IMR-90 (cell line): ENCODE data around the gene BDKRB1.

Experiments used
- BHLHE40 ChIP-seq: fragments of 150-350 bp; IDR thresholded peaks from 2 replicates; pipeline ENCODE4 v1.6.1; 2016; ENCODE audit warnings: mild to moderate bottlenecking, low read depth, low read length
- CEBPB ChIP-seq: IDR thresholded peaks from 2 replicates; pipeline ENCODE4 v1.6.1; 2012; ENCODE audit warnings: low read depth, low read length, improper control_type of control experiment
- CHD1 ChIP-seq: IDR thresholded peaks from 2 replicates; pipeline ENCODE4 v1.6.1; 2012; ENCODE audit warnings: low read depth, low read length, improper control_type of control experiment
- CTCF ChIP-seq: conservative IDR thresholded peaks from 2 replicates; pipeline ENCODE4 v1.5.1; 2012; ENCODE audit warnings: mild to moderate bottlenecking, low read depth, low read length, improper control_type of control experiment
- ELK1 ChIP-seq: fragments of 150-350 bp; IDR thresholded peaks from 2 replicates; pipeline ENCODE4 v1.6.1; 2016; ENCODE audit warnings: low read depth, mild to moderate bottlenecking, low read length, moderate library complexity, borderline replicate concordance
- MAZ ChIP-seq: IDR thresholded peaks from 2 replicates; pipeline ENCODE4 v1.6.1; 2012; ENCODE audit warnings: low read depth, mild to moderate bottlenecking, low read length, improper control_type of control experiment, moderate library complexity, borderline replicate concordance
- MXI1 ChIP-seq: IDR thresholded peaks from 2 replicates; pipeline ENCODE4 v1.6.1; 2012; ENCODE audit warnings: low read depth, mild to moderate bottlenecking, low read length, moderate library complexity, borderline replicate concordance
- NFE2L2 ChIP-seq: fragments of 150-350 bp; IDR thresholded peaks from 2 replicates; pipeline ENCODE4 v1.6.1; 2016; ENCODE audit warnings: low read depth, mild to moderate bottlenecking, low read length
- POLR2A ChIP-seq: IDR thresholded peaks from 2 replicates; pipeline ENCODE4 v1.6.1; 2012; ENCODE audit warnings: mild to moderate bottlenecking, low read depth, low read length
- RAD21 ChIP-seq: IDR thresholded peaks from 2 replicates; pipeline ENCODE4 v1.6.1; 2012; ENCODE audit warnings: low read length, improper control_type of control experiment
- SMC3 ChIP-seq: fragments of 150-350 bp; IDR thresholded peaks from 2 replicates; pipeline ENCODE4 v1.6.1; 2016; ENCODE audit warnings: low read depth, mild to moderate bottlenecking, antibody characterized with exemption, low read length, moderate library complexity
- USF2 ChIP-seq: fragments of 150-350 bp; IDR thresholded peaks from 2 replicates; pipeline ENCODE4 v1.6.1; 2017; ENCODE audit warnings: mild to moderate bottlenecking, antibody characterized with exemption, low read length, low read depth

GRCh38 chr14:96279564-96279963, 23.6 kb downstream of the BDKRB1 start:
- no peak for TF ChIP-seq RAD21
- no peak for TF ChIP-seq POLR2A
- TF ChIP-seq CTCF = no peak
- TF ChIP-seq SMC3 = no peak
- TF ChIP-seq NFE2L2 = no peak
- no peak for TF ChIP-seq CEBPB
- TF ChIP-seq ELK1 = no peak
- TF ChIP-seq BHLHE40 = no peak
- TF ChIP-seq USF2 = no peak
- no peak for TF ChIP-seq MAZ
- TF ChIP-seq MXI1 = no peak
- TF ChIP-seq CHD1 = no peak
